ENCODE results near the gene IL36RN. TPM values are rescaled to one million over a fixed set of nuclear protein-coding genes. Genes with fewer than 3 reads are reported as not detected.

Gene IL36RN
- polyA plus RNA-seq, 2 of the 4 experiments (the other 2 are of a cell fraction): not detected

GRCh38 chr2:113041871-113042270, 17.1 kb upstream of the IL36RN start:
- ChIA-PET POLR2A (no interaction called here), CTCF (interaction anchor here (0.8 to 1.4 kb wide), 2 partner anchors 9 to 21 kb away, joined by 3 to 4 read pairs; no protein-coding TSS in a partner anchor)
- Histone ChIP-seq H3K9me3 (peaks cover 3% of the 10 kb centered on the region; the same call in 1 of the 3 replicates), H3K4me2 (no peak overlapping the region), H3K4me3 (no peak overlapping the region), H3K27ac (no peak overlapping the region), H3K4me1 (no peaks in the 10 kb centered on the region)
- DNase-seq (ENCODE audit: low read depth in 1 of 2, low spot score in 1 of 2) (peak in 1 of 2 experiments; percentile 11), ATAC-seq (peak; percentile 47 to 66; a peak in 4 of 6 replicates), FAIRE-seq (no peak)
- TF ChIP-seq NFE2L2 (conservative IDR thresholded peaks at IDR 0.05; ENCODE audit: low read length) (no peak), RAD21 (conservative IDR thresholded peaks at IDR 0.05 in 1 of 2, IDR thresholded peaks at IDR 0.05 in 1 of 2) (peak in 1 of 2 experiments; percentile 10; a peak in 1 of 5 replicates), USF2 (IDR thresholded peaks at IDR 0.05) (no peak)
- 17% methylated on average over 5 of the region's 5 CpGs for WGBS (ENCODE audit: missing lambda C conversion rate)

- CTCF ChIA-PET: no interaction called here
- TF ChIP-seq HDAC2 (IDR thresholded peaks at IDR 0.05) (no peak), JUNB (IDR thresholded peaks at IDR 0.05) (no peak), RFX5 (IDR thresholded peaks at IDR 0.05) (no peak), MAFK (IDR thresholded peaks at IDR 0.05; ENCODE audit: partially characterized antibody) (no peak), REST (IDR thresholded peaks at IDR 0.05) (no peak), RCOR1 (IDR thresholded peaks at IDR 0.05; ENCODE audit: low read depth, low read length) (no peak), FOSL2 (IDR thresholded peaks at IDR 0.05) (no peak), FOSL2 (CRISPR knock-in tag; IDR thresholded peaks at IDR 0.05) (no peak), TP53 (CRISPR knock-in tag; IDR thresholded peaks at IDR 0.05) (no peak), USF2 (IDR thresholded peaks at IDR 0.05) (no peak), ATOH8 (CRISPR knock-in tag; IDR thresholded peaks at IDR 0.05; ENCODE audit: low read depth) (no peak), NFE2L2 (conservative IDR thresholded peaks at IDR 0.05; ENCODE audit: low read length) (no peak), ESRRA (IDR thresholded peaks at IDR 0.05; ENCODE audit: borderline replicate concordance, low read length) (no peak), BCL3 (IDR thresholded peaks at IDR 0.05) (no peak), HES2 (IDR thresholded peaks at IDR 0.05) (no peak)
- 51% methylated on average over 5 of the region's 5 CpGs for WGBS (ENCODE audit: missing lambda C conversion rate)
- Histone ChIP-seq H3K4me2 (no peak overlapping the region), H3K9me3 (peaks cover 3% of the 10 kb centered on the region; the same call in 1 of the 3 replicates), H3K4me1 (no peaks in the 10 kb centered on the region), H3K27ac (no peak overlapping the region), H3K4me3 (no peak overlapping the region)
- POLR2A ChIA-PET: no interaction called here
- DNase-seq (ENCODE audit: low read depth in 1 of 2, low spot score in 1 of 2): no peak
- no peak for FAIRE-seq
- ATAC-seq: no peak
These were observed 12.5 kb upstream of the IL36RN start for GRCh38 chr2:113046465-113046864.

Data from A549 (cell line).